CD4-positive, CD25-positive, alpha-beta regulatory T cell (primary cell): ENCODE results near the gene OGFR. TPM values are rescaled to one million over a fixed set of nuclear protein-coding genes. Genes with fewer than 3 reads are reported as not detected.

Experiments
- ATAC-seq, 2 donors: fragments of 150-1000 bp; cut with Tn5 transposase; one replicate each; pipeline ENCODE4 v1.10.0; 2021; ENCODE audit warnings: low read depth in 2 of 2, moderate number of reproducible peaks in 2 of 2, moderate library complexity in 1 of 2
- DNase-seq, 3 donors: peaks; one replicate each; pipeline versions ENCODE4 v3.0.0 to v3.0.0-alpha.2; 2012 to 2022; ENCODE audit warnings: mixed read lengths in 1 of 3
- H3K27ac ChIP-seq: one replicate; pipeline ENCODE4 v1.7.0; 2013; ENCODE audit warnings: mild to moderate bottlenecking, low read length; ENCODE audit not compliant: insufficient read depth, poor library complexity, severe bottlenecking
- H3K27me3 ChIP-seq: one replicate; pipeline ENCODE4 v1.7.0; 2013; ENCODE audit warnings: low read length; ENCODE audit not compliant: control insufficient read depth, insufficient read depth
- H3K36me3 ChIP-seq: one replicate; pipeline ENCODE4 v1.7.0; 2013; ENCODE audit warnings: mild to moderate bottlenecking, low read length, moderate library complexity; ENCODE audit not compliant: control insufficient read depth, insufficient read depth
- H3K4me1 ChIP-seq: 2 replicates; pipeline ENCODE4 v1.7.0; 2013; ENCODE audit warnings: mild to moderate bottlenecking, low read length; ENCODE audit not compliant: insufficient read depth, control insufficient read depth, poor library complexity, severe bottlenecking
- H3K4me3 ChIP-seq: one replicate; pipeline ENCODE4 v1.7.0; 2013; ENCODE audit warnings: low read depth, mild to moderate bottlenecking, low read length, moderate library complexity
- H3K9me3 ChIP-seq, 2 experiments: 1 replicate in 1 of 2; 2 replicates in 1 of 2; pipeline ENCODE4 v1.7.0; 2013; ENCODE audit warnings: low read length in 2 of 2, mild to moderate bottlenecking in 1 of 2, moderate library complexity in 1 of 2; ENCODE audit not compliant: control insufficient read depth in 2 of 2
- H3K27ac Mint-ChIP-seq, 3 donors: one replicate each; pipeline ENCODE4 v1.8.0; 2020 to 2022; ENCODE audit warnings: mild to moderate bottlenecking in 3 of 3, mixed read lengths in 3 of 3, moderate library complexity in 2 of 3
- H3K27me3 Mint-ChIP-seq: one replicate; pipeline ENCODE4 v1.8.0; 2022; ENCODE audit warnings: mild to moderate bottlenecking, mixed read lengths
- H3K36me3 Mint-ChIP-seq: one replicate; pipeline ENCODE4 v1.8.0; 2020; ENCODE audit warnings: mixed read lengths
- H3K4me1 Mint-ChIP-seq, 4 donors: one replicate each; pipeline ENCODE4 v1.8.0; 2020 to 2022; ENCODE audit warnings: mixed read lengths in 4 of 4, mild to moderate bottlenecking in 1 of 4
- H3K4me3 Mint-ChIP-seq, 4 donors: one replicate each; pipeline ENCODE4 v1.8.0; 2020 to 2022; ENCODE audit warnings: mild to moderate bottlenecking in 4 of 4, mixed read lengths in 4 of 4, moderate library complexity in 3 of 4
- H3K9me3 Mint-ChIP-seq, 7 donors: one replicate each; pipeline ENCODE4 v1.8.0; 2020 to 2022; ENCODE audit warnings: mixed read lengths in 7 of 7, mild to moderate bottlenecking in 3 of 7, moderate library complexity in 2 of 7
- polyA plus RNA-seq, 4 donors: library from polyadenylated mRNA; unstranded; fragments of 300-500 nt; fragmentation: Illumina TruSeq; gene quantifications; one replicate each; pipeline ENCODE4 v1.2.3, GENCODE V29; 2021
- total RNA-seq: library from RNA; stranded (reverse); gene quantifications from one replicate; pipeline ENCODE4 v1.2.3, GENCODE V29; 2022

The OGFR gene
- total and polyA plus RNA-seq, 5 donors from 2014 or later: 41.5 to 61.1 (median 42.2) TPM

- Histone ChIP-seq H3K27me3 (no peaks in the 10 kb centered on the region), H3K27ac (no peak overlapping the region), H3K4me1 (no peaks in the 10 kb centered on the region), H3K36me3 (no peaks in the 10 kb centered on the region), H3K4me3 (no peak overlapping the region), H3K9me3 (no peaks in the 10 kb centered on the region)
- Mint-ChIP-seq H3K27me3 (peaks cover 6% of the 10 kb centered on the region), H3K4me3 (no peak overlapping the region), H3K27ac (no peak overlapping the region), H3K4me1 (peaks cover 0 to 7% (median under 1%) of the 10 kb centered on the region in 4 donors), H3K9me3 (no peaks in the 10 kb centered on the region), H3K36me3 (no peaks in the 10 kb centered on the region)
- ATAC-seq: no peak
- DNase-seq: no peak
Measured at GRCh38 chr20:62760856-62761758, 43.5 kb upstream of the OGFR start.

DNA sequence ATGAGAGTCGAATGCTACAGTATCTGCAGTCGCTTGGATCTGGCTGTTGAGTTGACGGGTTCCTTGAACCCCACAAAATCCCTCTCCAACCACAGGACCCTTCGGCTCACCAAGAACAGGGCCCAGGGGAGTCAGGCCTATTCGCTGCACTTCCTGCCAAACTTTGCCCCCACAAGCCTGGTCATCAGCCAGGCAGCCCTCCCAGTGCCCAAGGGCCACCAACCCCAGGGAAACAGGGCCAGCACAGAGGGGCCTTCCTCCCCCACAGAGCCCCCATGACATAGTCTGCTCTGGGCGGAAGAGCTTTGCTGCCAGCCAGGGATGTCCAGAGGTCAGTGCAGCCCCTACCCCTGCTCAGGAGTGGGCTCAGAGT is 42.9 kb upstream of the OGFR start:
- Mint-ChIP-seq H3K4me1 (peaks cover 0 to 5% (median 2%) of the 10 kb centered on the region in 4 donors), H3K36me3 (no peaks in the 10 kb centered on the region), H3K4me3 (no peak overlapping the region), H3K27me3 (peaks cover 6% of the 10 kb centered on the region), H3K27ac (no peak overlapping the region), H3K9me3 (no peaks in the 10 kb centered on the region)
- H3K27ac ChIP-seq: no peak overlapping the region
- DNase-seq (no peak), ATAC-seq (no peak)
- H3K4me1 ChIP-seq: no peaks in the 10 kb centered on the region
- no peaks in the 10 kb centered on the region for H3K27me3 ChIP-seq
- H3K4me3 ChIP-seq: no peak overlapping the region
- H3K36me3 ChIP-seq: no peaks in the 10 kb centered on the region
- H3K9me3 ChIP-seq: no peaks in the 10 kb centered on the region

- H3K36me3 Mint-ChIP-seq: no peaks in the 10 kb centered on the region
- no peaks in the 10 kb centered on the region for H3K36me3 ChIP-seq
- no peak overlapping the region for H3K4me3 ChIP-seq
- H3K4me1 ChIP-seq: no peaks in the 10 kb centered on the region
- H3K27ac ChIP-seq: no peak overlapping the region
- ATAC-seq (no peak), DNase-seq (no peak)
- H3K27me3 Mint-ChIP-seq: peaks cover 6% of the 10 kb centered on the region
- H3K27me3 ChIP-seq: no peaks in the 10 kb centered on the region
- H3K27ac Mint-ChIP-seq: no peak overlapping the region
- peaks cover 0 to 5% (median 2%) of the 10 kb centered on the region in 4 donors for H3K4me1 Mint-ChIP-seq
- no peak overlapping the region for H3K4me3 Mint-ChIP-seq
- H3K9me3 ChIP-seq: no peaks in the 10 kb centered on the region
- H3K9me3 Mint-ChIP-seq: no peaks in the 10 kb centered on the region
Measured at GRCh38 chr20:62762376-62762775, 42.3 kb upstream of the OGFR start.

DNA sequence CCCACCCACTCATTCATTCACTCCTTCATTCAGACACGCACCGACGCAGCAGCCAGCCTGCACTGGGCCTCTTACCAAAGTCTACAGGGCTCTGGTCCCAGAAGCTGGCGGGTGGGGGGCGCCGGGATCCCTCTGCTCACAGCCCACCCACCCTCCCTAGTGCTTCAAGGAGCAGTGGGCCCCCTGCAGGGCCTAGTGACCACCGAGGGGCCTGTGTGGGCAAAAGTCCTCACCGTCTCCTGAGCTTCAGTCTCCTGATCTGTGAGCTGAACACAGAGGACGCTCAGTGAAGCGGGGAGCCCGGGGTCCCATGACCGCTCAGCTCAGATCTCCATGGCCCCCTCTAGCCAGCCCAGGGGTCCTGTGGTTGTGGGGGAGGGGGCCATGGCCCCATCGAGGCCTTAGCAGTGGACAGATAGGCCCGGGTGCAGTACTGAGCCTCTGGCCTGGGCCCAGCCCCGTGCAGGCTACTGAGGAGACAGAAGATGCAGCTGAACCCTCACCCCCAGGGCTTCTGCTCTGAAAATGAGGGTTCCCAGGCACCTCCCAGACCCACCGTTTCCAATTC is 41.8 kb upstream of the OGFR start:
- Histone ChIP-seq H3K4me1 (no peaks in the 10 kb centered on the region), H3K27ac (no peak overlapping the region), H3K27me3 (no peaks in the 10 kb centered on the region), H3K4me3 (no peak overlapping the region), H3K36me3 (no peaks in the 10 kb centered on the region), H3K9me3 (no peaks in the 10 kb centered on the region)
- H3K9me3 Mint-ChIP-seq: no peaks in the 10 kb centered on the region
- DNase-seq (no peak), ATAC-seq (no peak)
- H3K27ac Mint-ChIP-seq: no peak overlapping the region
- peaks cover 6% of the 10 kb centered on the region for H3K27me3 Mint-ChIP-seq
- H3K36me3 Mint-ChIP-seq: no peaks in the 10 kb centered on the region
- H3K4me1 Mint-ChIP-seq: peaks cover 0 to 8% (median 2%) of the 10 kb centered on the region in 4 donors
- no peak overlapping the region for H3K4me3 Mint-ChIP-seq

DNA sequence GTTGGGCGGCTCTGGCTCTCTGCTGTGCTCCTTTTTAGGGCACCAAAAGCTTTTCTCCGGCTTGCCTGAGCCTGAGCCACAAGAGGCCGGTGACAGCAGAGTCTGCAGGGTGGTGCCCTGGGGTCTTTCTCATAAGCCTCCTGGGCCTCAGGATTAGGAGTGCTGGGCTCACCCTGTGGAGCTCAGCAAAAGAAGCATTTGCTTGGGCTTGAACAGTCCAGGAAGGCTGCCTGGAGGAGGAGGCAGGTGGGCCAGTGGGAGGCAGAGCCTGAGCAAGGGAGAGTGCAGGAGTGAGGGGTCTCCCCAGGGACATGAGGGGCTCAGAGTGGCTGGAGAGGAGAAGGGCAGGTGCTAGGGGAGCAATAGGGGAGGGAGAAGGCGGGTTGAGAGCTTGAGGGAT is 41.2 kb upstream of the OGFR start:
- H3K36me3 Mint-ChIP-seq: no peaks in the 10 kb centered on the region
- no peak overlapping the region for H3K4me3 Mint-ChIP-seq
- H3K27ac Mint-ChIP-seq: peak overlapping the region in 1 of 3 donors; percentile 52
- no peaks in the 10 kb centered on the region for H3K4me1 ChIP-seq
- no peaks in the 10 kb centered on the region for H3K27me3 ChIP-seq
- H3K9me3 ChIP-seq: no peaks in the 10 kb centered on the region
- ATAC-seq (no peak), DNase-seq (no peak)
- no peak overlapping the region for H3K27ac ChIP-seq
- no peaks in the 10 kb centered on the region for H3K36me3 ChIP-seq
- H3K4me3 ChIP-seq: no peak overlapping the region
- peaks cover 3% of the 10 kb centered on the region for H3K27me3 Mint-ChIP-seq
- peaks cover 0 to 12% (median 2%) of the 10 kb centered on the region in 4 donors for H3K4me1 Mint-ChIP-seq
- no peaks in the 10 kb centered on the region for H3K9me3 Mint-ChIP-seq

DNA sequence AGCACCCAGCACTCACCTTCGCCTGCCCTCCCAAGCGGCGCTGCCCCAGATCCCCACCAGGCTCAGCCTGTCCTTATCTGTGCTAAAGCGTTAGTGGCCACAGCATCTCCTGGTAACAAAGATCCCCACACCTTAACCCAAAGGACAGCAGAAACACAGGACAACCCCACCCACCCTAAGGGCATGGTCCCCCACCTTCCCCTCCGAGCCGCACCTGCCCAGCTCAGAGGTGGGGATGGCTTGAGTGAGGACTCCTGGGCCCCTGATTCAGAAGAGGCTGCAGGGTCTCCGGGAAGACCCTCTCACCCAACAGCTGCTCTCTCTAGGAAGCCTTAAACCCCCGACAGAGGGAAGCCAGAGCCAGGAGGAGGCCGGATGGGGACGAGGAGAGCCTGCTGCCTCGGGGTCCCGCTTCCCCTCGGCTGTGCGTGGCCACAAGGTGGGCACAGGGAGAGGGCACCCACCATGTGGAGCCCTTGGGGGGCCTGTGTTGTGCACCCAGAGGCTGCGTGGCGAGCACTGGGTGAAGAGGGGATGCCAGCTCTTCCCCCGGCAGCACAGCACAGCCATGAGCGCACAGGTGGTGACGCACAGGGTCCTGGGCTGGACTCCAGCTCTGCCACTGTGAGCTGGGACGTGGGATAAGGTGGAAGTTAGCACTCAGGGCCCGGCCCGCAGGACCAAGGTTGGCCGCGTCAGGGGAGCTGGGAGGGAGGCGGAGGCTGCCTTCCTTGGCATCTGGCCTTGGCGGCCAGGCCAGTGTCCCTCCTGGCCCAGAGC is 40.3 kb upstream of the OGFR start:
- Mint-ChIP-seq H3K36me3 (no peaks in the 10 kb centered on the region), H3K4me3 (no peak overlapping the region), H3K27ac (peak overlapping the region in 1 of 3 donors; percentile 20), H3K9me3 (no peaks in the 10 kb centered on the region), H3K27me3 (no peaks in the 10 kb centered on the region), H3K4me1 (peaks cover 0 to 20% (median 3%) of the 10 kb centered on the region in 4 donors)
- H3K27ac ChIP-seq: no peak overlapping the region
- DNase-seq: no peak
- ATAC-seq: no peak
- no peaks in the 10 kb centered on the region for H3K36me3 ChIP-seq
- H3K4me1 ChIP-seq: no peaks in the 10 kb centered on the region
- no peaks in the 10 kb centered on the region for H3K9me3 ChIP-seq
- no peaks in the 10 kb centered on the region for H3K27me3 ChIP-seq
- H3K4me3 ChIP-seq: no peak overlapping the region

DNA sequence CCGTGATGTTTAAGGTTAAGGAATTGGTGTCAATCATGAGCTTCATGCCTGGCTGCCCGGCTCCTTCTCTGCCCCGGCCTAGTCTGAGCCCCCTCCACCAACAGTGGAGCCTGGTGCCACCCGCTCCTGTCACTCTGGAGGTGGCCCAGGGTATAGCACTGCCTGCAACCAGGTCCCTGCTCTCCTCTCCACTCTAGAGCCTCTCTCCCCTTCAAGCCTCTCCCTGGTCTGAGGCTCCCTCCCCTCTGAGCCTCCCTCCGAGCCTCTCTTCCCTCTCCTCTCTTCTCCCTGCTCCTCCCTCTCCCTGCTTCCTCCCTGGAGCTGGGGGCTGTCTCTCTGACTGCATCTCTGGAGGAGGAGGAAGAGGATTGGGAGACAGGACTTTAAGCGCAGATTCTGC is 39.6 kb upstream of the OGFR start:
- Mint-ChIP-seq H3K27me3 (no peaks in the 10 kb centered on the region), H3K9me3 (no peaks in the 10 kb centered on the region), H3K4me1 (peaks cover 0 to 20% (median 3%) of the 10 kb centered on the region in 4 donors), H3K4me3 (no peak overlapping the region), H3K27ac (no peak overlapping the region), H3K36me3 (no peaks in the 10 kb centered on the region)
- Histone ChIP-seq H3K4me1 (no peaks in the 10 kb centered on the region), H3K27ac (no peak overlapping the region), H3K9me3 (no peaks in the 10 kb centered on the region), H3K4me3 (no peak overlapping the region), H3K36me3 (no peaks in the 10 kb centered on the region), H3K27me3 (no peaks in the 10 kb centered on the region)
- DNase-seq (no peak), ATAC-seq (no peak)
